GM23248 (cell line): Measurements from ENCODE around the gene RNASEH1. TPM values are rescaled to one million over a fixed set of nuclear protein-coding genes. Genes with fewer than 3 reads are reported as not detected.

Source experiments
- DNase-seq: peaks from one replicate; pipeline ENCODE4 v3.0.0-alpha.2; 2015
- H2AFZ ChIP-seq: fragments of 200-600 bp; sonication (generic); 2 replicates; pipeline ENCODE4 v1.6.1; 2016; ENCODE audit warnings: antibody characterized with exemption
- H3F3A ChIP-seq: fragments of 200-600 bp; sonication (generic); 2 replicates; pipeline ENCODE4 v1.6.1; 2016; ENCODE audit warnings: mild to moderate bottlenecking, antibody characterized with exemption, mixed run types; ENCODE audit not compliant: insufficient read depth
- H3K27ac ChIP-seq: fragments of 200-600 bp; sonication (generic); 2 replicates; pipeline ENCODE4 v1.5.1; 2016; ENCODE audit warnings: mild to moderate bottlenecking
- H3K27me3 ChIP-seq: fragments of 200-600 bp; sonication (generic); replicated peaks from 2 replicates; pipeline ENCODE4 v1.6.1; 2016; ENCODE audit warnings: mild to moderate bottlenecking; ENCODE audit not compliant: insufficient read depth
- H3K36me3 ChIP-seq: fragments of 200-600 bp; sonication (generic); 2 replicates; pipeline ENCODE4 v1.6.1; 2016; ENCODE audit warnings: low read depth, mild to moderate bottlenecking
- H3K4me1 ChIP-seq: fragments of 200-600 bp; sonication (generic); 2 replicates; pipeline ENCODE4 v1.6.1; 2016; ENCODE audit warnings: mild to moderate bottlenecking; ENCODE audit not compliant: insufficient read depth
- H3K4me2 ChIP-seq: fragments of 200-600 bp; sonication (generic); one replicate; pipeline ENCODE4 v1.6.1; 2016; ENCODE audit warnings: mild to moderate bottlenecking; ENCODE audit not compliant: unreplicated experiment
- H3K4me3 ChIP-seq: fragments of 200-600 bp; sonication (generic); 2 replicates; pipeline ENCODE4 v1.5.1; 2016; ENCODE audit warnings: mild to moderate bottlenecking
- H3K79me2 ChIP-seq: fragments of 200-600 bp; sonication (generic); 2 replicates; pipeline ENCODE4 v1.6.1; 2016; ENCODE audit warnings: mild to moderate bottlenecking; ENCODE audit not compliant: insufficient read depth
- H3K9ac ChIP-seq: fragments of 200-600 bp; sonication (generic); 2 replicates; pipeline ENCODE4 v1.6.1; 2016; ENCODE audit warnings: mild to moderate bottlenecking
- H3K9me2 ChIP-seq: fragments of 200-600 bp; sonication (generic); 2 replicates; pipeline ENCODE4 v1.6.1; 2016; ENCODE audit warnings: mixed run types, mild to moderate bottlenecking, moderate library complexity; ENCODE audit not compliant: insufficient read depth
- H3K9me3 ChIP-seq: fragments of 200-600 bp; sonication (generic); one replicate; pipeline ENCODE4 v1.6.1; 2017; ENCODE audit warnings: low read depth
- H4K20me1 ChIP-seq: fragments of 200-600 bp; sonication (generic); 2 replicates; pipeline ENCODE4 v1.6.0; 2016; ENCODE audit not compliant: insufficient read depth
- EZH2 ChIP-seq: fragments of 200-600 bp; sonication (generic); IDR thresholded peaks from 2 replicates; pipeline ENCODE4 v1.6.1; 2018; ENCODE audit warnings: antibody characterized with exemption, mild to moderate bottlenecking; ENCODE audit not compliant: insufficient read depth, poor library complexity, severe bottlenecking
- EZH2phosphoT487 ChIP-seq: fragments of 200-600 bp; sonication (generic); IDR thresholded peaks from 2 replicates; pipeline ENCODE4 v1.6.1; 2018; ENCODE audit warnings: antibody characterized with exemption, moderate library complexity, mild to moderate bottlenecking, low read depth; ENCODE audit not compliant: insufficient read depth
- WGBS, 2 experiments: methylation state at CpG; one replicate each; pipeline ENCODE4 v1.1.6; 2015 to 2017; ENCODE audit warnings: low lambda C conversion rate in 2 of 2, low coverage in 1 of 2; ENCODE audit errors: missing lambda C conversion rate in 2 of 2; 5-methylcytosine and 5-hydroxymethylcytosine counted together
- in situ Hi-C: fragments of 300-500 bp; cut with MboI; formaldehyde crosslinking; loops from 2 replicates; pipeline ENCODE4 v1.15.0; 2020
- polyA plus RNA-seq: library from polyadenylated mRNA; unstranded; fragments of >200 nt; fragmentation: Nextera tagmentation; extraction: Ambion mirVana; gene quantifications from 2 replicates; pipeline ENCODE4 v1.2.1, GENCODE V29; 2016
- total RNA-seq: library from RNA; depleted of rRNA; stranded (reverse); fragments of >200 nt; shearing (Covaris generic); gene quantifications from 2 replicates; pipeline ENCODE4 v1.2.3, GENCODE V29; 2014

Gene RNASEH1
- total and polyA plus RNA-seq, 2 experiments from 2014 or later: 37.4 to 52.4 TPM

DNA sequence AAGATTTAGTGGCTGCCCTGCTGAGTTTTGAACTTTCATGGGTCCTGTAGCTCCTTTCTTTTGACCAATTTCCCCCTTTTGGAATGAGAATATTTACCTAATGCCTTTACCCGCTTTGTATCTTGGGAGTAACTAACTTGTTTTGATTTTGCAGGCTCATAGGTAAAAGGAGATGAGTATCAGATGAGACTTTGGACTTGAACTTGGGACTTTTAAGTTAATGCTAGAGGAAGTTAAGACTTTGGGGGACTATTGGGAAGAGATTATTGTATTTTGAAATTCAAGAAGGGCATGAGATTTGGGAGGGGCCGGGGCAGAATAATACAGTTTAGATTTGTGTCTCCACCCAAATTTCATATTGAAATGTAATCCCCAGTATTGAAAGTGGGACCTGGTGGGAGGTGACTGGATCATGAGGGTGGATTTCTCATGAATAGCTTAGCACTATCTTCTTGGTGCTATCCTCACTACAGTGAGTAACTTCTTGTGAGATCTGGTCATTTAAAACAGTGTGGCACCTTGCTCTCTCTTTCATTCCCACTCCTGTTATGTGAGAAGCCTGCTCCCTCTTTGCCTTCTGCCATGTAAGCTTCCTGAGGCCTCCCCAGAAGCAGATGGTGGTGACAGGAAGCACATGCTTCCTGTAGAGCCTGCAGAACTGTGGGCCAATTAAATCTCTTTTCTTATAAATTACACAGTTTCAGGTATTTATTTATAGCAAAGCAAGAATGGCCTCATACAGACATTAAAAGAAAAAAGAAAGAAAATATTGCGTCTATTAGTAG is 44.9 kb downstream of the RNASEH1 start:
- Histone ChIP-seq H4K20me1 (no peaks in the 10 kb centered on the region), H3K4me3 (no peak overlapping the region), H3K9me2 (no peaks in the 10 kb centered on the region), H3K4me1 (peaks cover 7% of the 10 kb centered on the region), H3K36me3 (peaks cover 26% of the 10 kb centered on the region), H2AFZ (no peak overlapping the region), H3K27me3 (no peaks in the 10 kb centered on the region), H3F3A (no peaks in the 10 kb centered on the region), H3K9me3 (no peaks in the 10 kb centered on the region), H3K79me2 (peaks cover 40% of the 10 kb centered on the region), H3K4me2 (no peak overlapping the region), H3K9ac (no peak overlapping the region), H3K27ac (no peak overlapping the region)
- TF ChIP-seq EZH2: no peak
- in situ Hi-C loops: no loop called here
- 93 to 96% methylated on average over 3 of the region's 3 CpGs for WGBS, 2 experiments
- no peak for DNase-seq

GRCh38 chr2:3512086-3512485 is 46.0 kb downstream of the RNASEH1 start:
- Histone ChIP-seq H3K4me3 (no peak overlapping the region), H3K79me2 (peaks cover 38% of the 10 kb centered on the region), H2AFZ (no peak overlapping the region), H3K9ac (no peak overlapping the region), H3K27me3 (no peaks in the 10 kb centered on the region), H3K4me1 (no peaks in the 10 kb centered on the region), H3K9me3 (no peaks in the 10 kb centered on the region), H4K20me1 (no peaks in the 10 kb centered on the region), H3K9me2 (no peaks in the 10 kb centered on the region), H3K4me2 (no peak overlapping the region), H3K36me3 (peaks cover 23% of the 10 kb centered on the region), H3F3A (no peaks in the 10 kb centered on the region), H3K27ac (no peak overlapping the region)
- in situ Hi-C loops: no loop called here
- 69 to 75% methylated on average over 2 of the region's 2 CpGs for WGBS, 2 experiments
- TF ChIP-seq EZH2phosphoT487: no peak
- TF ChIP-seq EZH2: no peak
- DNase-seq: no peak

DNA sequence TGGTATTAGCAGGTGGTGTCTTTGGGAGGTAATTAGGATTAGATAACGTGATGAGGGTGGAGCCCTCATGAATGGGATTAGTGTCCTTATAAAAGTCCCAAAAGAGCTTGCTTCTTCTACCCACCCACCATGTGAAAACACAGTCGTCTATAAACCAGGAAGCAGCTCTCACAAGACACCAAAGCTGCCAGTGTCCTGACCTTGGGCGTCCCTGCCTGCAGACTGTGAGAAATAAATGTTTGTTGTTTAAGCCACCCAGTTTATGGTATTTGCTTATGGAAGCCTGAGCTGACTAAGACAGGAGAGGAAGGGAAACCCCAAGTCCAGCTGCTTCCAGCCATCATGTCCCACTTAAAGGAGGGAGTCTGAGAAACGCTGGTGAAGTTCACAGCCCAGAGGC is 52.4 kb downstream of the RNASEH1 start:
- Histone ChIP-seq H3K4me2 (no peak overlapping the region), H3K4me3 (no peak overlapping the region), H3K9ac (no peak overlapping the region), H3F3A (no peaks in the 10 kb centered on the region), H3K27ac (no peak overlapping the region), H3K36me3 (peaks cover 16% of the 10 kb centered on the region), H3K4me1 (no peaks in the 10 kb centered on the region), H2AFZ (no peak overlapping the region), H3K27me3 (no peaks in the 10 kb centered on the region), H3K9me2 (no peaks in the 10 kb centered on the region), H3K79me2 (peaks cover 48% of the 10 kb centered on the region), H3K9me3 (no peaks in the 10 kb centered on the region), H4K20me1 (no peaks in the 10 kb centered on the region)
- TF ChIP-seq EZH2: no peak
- no peak for TF ChIP-seq EZH2phosphoT487
- 76% methylated on average over 4 of the region's 4 CpGs for WGBS, 2 experiments
- DNase-seq: no peak
- in situ Hi-C loops: no loop called here

DNA sequence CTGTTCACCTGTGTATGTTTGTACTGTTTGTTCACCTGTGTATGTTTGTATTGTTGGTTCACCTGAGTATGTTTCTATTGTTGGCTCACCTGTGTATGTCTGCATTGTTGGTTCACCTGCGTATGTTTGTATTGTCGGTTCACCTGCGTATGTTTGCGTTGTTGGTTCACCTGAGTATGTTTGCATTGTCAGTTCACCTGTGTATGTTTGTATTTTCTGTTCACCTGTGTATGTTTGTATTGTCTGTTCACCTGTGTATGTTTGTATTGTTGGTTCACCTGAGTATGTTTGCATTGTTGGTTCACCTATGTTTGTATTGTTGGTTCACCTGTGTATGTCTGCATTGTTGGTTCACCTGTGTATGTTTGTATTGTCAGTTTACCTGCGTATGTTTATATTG is 53.4 kb downstream of the RNASEH1 start:
- no peak for DNase-seq
- Histone ChIP-seq H3K9ac (no peak overlapping the region), H3K9me3 (no peaks in the 10 kb centered on the region), H3K27me3 (no peaks in the 10 kb centered on the region), H3K4me3 (no peak overlapping the region), H3K36me3 (peaks cover 13% of the 10 kb centered on the region), H3K27ac (no peak overlapping the region), H3K4me1 (no peaks in the 10 kb centered on the region), H3F3A (no peaks in the 10 kb centered on the region), H4K20me1 (no peaks in the 10 kb centered on the region), H3K4me2 (no peak overlapping the region), H3K9me2 (no peaks in the 10 kb centered on the region), H3K79me2 (peaks cover 48% of the 10 kb centered on the region), H2AFZ (no peak overlapping the region)
- TF ChIP-seq EZH2phosphoT487 (no peak), EZH2 (no peak)
- in situ Hi-C loops: no loop called here
- 97 to 99% methylated on average over 5 of the region's 5 CpGs for WGBS, 2 experiments

- Histone ChIP-seq H3F3A (no peaks in the 10 kb centered on the region), H3K4me2 (no peak overlapping the region), H2AFZ (no peak overlapping the region), H3K4me3 (no peak overlapping the region), H3K36me3 (peaks cover 20% of the 10 kb centered on the region), H3K9me2 (no peaks in the 10 kb centered on the region), H3K9ac (no peak overlapping the region), H3K79me2 (peaks cover 46% of the 10 kb centered on the region), H3K27ac (no peak overlapping the region), H4K20me1 (no peaks in the 10 kb centered on the region), H3K9me3 (no peaks in the 10 kb centered on the region), H3K27me3 (no peaks in the 10 kb centered on the region), H3K4me1 (no peaks in the 10 kb centered on the region)
- in situ Hi-C loops: no loop called here
- TF ChIP-seq EZH2: no peak
- no peak for TF ChIP-seq EZH2phosphoT487
- DNase-seq: no peak
- 91 to 92% methylated on average over 13 of the region's 13 CpGs for WGBS, 2 experiments
These were observed 54.6 kb downstream of the RNASEH1 start for GRCh38 chr2:3503483-3503882.
